ENCODE measurements around the gene NAIF1.

The NAIF1 gene

DNA sequence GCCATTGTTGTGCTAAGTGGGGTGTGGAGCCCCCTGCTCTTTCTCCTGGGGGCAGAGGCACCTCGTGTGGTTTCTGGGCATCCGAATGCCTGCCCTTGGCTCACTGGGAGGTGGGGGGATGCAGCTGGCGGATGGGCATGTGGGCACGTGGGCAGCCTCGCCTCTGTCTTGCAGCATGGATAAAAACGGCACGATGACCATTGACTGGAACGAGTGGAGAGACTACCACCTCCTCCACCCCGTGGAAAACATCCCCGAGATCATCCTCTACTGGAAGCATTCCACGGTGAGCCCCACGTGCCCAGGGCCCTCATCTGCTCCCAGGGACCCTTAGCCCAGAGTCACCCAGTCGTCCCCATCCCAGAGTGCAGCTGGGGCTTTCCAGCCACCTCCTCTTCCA, 35.1 kb upstream of the NAIF1 start:
- no peak for FAIRE-seq

DNA sequence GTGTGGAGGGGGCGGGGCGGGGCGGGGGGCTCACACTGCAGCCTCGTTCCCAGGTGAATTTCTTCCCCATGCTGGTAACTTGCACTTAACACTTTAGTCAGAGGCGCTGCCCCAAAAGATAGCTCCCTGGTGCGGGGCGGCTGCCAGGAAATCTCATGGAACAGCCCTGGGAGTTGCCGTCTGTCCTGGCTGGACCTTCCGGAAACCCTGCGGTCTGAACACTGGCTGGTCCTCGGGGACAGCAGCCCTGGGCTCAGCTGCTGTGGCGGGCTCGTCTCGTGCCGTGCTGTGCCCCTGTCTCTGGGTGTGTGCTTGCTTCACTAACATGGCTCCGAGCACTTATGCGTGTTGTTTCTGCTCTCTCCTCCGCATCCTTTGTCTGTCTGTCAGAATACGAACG, 34.6 kb upstream of the NAIF1 start:
- no peak for FAIRE-seq

DNA sequence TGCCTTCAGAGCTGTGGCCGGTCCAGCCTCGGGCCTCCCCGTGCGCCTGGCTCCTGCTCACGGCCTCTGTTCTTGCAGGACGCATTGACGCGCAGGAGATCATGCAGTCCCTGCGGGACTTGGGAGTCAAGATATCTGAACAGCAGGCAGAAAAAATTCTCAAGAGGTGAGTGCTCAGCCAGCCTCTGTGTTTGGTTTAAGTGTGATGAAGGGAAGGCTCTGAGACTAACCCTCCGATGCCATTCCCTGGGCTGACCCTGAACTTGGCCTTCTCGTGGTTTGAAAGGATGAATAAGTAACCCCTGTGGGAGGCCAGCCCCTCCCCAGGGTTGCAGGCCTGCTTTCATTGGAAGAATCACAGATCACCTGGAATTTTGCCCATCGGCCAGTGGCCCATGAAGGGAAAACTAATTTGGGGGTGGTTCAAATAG, 34.1 kb upstream of the NAIF1 start:
- FAIRE-seq, result no peak

DNA sequence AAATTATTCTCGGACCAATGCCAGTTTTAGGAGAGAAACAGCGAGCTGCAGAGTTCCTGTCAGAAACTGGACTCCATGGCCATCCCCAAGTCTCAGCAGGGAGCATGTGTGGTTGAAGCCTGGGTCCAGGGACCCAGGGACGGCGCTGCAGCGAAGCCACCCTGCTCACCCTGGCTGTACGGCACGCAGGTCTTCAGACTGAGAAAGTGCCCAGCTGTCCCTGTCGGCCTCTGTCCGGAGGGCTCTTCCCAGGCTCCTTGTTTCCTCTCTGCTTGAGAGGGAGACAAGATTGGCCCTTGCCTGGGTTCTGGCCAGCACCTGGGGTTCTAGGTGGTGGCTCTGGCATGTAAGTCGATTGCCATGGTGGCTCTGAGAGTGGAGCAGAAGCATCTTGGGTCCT, 33.5 kb upstream of the NAIF1 start:
- FAIRE-seq, result no peak

DNA sequence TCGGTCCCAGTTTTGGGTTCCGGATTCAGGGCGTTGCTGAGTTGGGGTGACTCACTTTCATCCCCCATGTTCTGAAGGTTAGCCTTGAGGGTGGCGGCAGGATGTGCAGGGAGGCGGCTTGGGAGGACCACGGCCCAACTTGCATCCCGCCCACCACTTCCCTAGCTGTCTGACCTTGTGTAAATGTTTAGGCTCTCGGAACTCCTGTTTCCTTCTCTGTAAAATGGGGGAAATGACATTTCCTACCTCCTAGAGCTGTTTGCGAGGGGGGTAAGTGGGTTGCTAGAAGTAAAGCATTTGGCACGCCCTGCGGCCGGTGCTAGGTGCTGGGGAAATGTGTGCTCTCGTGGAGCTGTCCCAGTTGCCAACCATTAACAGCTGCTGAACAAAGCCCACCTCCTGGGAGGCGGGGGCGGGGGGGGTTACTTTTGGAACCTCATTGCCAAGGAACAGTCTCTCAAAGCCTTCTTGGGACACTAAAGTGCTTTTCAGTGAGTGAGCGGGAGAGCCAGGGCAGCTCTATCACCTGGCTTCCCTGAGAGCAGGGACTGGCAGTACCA, 32.9 kb upstream of the NAIF1 start:
- FAIRE-seq, result no peak

DNA sequence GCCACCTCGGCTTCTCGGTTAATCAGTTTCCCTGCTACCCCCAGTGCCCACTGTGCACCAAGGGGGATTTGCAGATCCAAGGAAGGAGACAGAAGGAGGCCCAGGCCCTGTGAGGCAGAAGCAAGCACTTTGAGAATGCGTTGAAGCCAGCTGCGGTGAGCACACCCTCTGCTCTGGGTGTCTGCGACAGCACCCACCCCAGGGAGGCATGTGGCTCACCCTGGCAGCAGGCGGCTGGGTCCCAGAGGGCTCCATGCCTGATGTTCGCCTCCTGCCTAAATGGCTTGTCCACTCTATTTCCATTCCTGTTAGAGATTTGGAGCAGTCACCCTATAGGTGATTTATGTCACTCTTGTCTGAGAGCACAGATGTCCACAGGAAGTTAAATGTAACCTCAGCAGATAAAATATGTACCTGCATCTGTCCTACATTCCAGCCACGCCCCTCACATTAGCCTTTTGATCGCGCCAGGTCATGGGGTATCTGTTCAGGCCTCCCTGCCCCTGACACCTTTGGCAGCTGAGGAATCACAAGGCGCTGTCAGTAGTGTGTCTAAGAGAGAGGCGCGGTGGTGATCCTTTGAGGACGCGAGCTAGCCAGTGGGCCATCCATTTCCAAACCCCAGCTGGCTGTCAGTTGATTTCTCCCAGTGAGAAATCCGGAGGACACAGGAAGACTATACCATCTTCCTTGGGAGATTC, 32.3 kb upstream of the NAIF1 start:
- no peak for FAIRE-seq

DNA sequence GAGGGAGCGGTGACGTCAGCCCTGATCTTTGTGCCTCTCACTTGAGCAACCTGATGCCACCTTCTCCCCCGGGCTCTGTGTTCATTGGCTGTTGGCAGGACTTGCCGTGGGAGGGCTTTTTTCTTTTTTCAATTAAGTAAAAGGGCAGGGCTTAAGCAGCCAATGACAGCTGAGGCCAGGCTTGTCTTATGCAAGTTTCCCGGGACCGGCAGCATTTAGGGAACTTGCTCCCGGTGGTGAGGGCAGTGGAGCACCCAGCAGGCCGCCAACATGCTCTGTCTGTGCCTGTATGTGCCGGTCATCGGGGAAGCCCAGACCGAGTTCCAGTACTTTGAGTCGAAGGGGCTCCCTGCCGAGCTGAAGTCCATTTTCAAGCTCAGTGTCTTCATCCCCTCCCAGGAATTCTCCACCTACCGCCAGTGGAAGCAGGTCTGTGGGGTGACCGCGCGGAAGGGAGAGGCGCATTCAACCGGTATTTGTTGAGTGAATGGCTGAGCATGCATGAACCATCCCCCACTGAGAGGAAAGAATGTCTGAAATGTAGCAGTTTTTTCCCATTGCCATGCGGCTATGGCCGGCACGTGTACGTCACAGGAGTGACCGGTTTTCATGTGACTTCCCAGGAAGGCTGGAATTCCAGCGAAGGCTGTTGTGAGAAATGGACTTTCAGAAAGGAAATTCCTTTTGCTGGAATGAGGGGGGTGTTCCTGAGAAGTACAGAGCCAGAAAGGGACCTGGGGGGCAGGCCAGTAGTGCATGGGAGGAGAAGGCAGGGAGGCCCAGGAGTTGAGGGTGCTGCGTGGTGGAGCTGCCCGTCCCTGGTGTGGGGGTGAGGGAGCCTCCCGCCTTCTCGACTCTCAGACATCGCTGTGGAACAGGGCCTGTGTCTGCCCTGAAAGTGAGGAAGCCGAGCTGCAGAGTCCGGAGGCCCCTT, 31.4 kb upstream of the NAIF1 start:
- no peak for FAIRE-seq

DNA sequence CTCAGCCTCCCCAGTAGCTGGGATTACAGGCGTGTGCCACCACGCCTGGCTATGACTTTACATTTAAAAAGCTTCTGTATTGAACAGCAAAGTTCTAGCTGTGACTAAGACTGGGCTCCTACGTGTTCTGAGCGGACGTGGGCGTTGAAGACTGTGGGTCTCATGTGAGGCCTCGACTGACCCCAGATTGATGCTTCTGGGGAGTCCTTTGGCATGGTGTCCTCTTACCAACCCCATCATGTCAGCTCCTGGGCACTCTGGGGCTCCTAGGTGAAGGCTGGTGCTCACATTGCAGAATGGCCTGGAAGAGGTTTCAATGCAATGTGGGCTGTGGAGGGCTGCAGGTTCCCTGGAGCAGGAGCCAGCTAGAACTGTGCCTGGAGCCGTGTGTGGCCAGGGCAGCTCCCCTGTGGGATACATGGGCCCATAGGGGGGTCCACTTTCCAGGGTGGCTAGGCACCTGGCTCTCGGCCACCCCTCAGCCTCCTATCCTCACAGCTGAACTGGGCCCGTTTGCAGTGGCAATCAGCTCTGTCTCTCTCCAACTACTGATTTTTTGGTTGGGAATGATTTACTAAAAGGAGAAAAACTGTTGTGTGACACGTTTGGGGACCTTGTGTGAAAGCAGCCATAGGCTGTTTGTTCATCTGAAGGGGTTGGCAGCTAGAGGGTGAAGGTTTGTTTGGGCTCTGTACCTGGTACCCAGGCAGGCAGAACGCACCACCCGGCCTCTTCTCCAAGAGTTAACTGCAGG, 30.6 kb upstream of the NAIF1 start:
- no peak for FAIRE-seq

DNA sequence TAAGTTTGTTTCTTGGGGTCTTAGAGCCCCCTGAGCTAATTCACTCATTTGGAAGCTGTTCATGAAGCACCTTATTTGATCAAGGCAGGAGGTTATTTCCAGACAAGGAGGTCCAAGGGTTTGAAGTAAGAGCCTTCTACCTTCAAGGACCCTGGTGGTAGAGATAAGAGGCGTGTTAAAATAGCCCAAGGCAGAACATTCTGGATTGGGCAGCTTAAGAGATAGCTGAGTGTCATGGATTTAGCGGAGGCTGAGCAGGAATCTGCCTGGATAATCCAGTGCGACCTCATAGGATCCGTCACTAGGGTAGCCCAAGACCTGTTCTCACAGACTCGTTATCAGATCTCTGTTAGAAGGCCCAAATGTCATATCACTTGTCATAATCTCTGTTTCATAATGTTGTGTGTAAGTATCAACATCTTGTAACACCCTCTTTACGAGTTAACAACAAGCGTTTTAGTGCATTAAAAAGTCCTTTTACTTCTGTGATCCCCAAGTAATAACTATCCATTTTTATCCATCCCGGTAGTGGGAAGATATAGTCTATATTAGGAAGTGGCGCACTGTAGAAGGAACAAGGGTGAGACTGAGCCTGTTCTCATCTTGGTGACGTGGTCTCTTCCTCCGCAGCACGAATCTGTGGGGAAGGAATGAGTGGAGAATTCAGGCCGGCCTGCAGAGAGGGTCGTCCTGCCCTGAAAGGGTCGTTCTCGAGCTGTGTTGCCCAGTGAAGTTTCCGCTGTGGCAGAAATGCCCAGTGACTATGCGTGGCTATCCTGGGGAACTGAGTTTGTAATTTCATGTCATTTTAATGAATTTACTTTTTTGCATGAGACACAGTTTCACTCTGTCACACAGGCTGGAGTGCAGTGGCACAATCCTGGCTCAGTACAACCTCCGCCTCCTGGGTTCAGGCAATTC, 29.8 kb upstream of the NAIF1 start:
- no peak for FAIRE-seq

DNA sequence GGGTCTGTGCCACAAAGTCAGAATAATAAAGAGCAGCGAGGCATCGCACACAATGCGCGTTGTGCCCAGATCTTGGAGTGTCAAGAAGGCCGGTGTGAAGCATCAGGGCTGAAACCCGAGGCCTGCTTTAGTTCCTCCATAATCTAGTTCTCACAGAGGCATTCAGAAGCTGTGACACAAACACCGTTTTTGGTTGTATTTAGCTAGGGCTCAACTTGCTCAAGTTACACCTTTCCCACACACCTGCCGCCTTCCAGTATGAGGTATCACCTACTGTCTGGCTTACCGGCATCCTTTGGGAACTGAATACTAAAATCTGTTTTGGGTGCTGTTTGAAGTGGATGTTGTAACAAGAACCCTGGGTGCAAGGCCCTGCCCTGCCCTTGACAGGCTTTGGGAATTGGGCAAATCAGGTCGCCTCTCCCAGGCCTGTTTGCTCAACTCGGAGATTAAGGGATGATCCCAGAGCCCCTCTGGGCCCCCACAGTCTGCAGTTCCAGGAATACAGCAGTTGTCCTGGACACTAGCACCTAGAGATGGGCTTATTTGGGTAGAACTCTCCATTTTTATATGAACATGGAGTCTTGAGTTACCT, 27.9 kb upstream of the NAIF1 start:
- no peak for FAIRE-seq

DNA sequence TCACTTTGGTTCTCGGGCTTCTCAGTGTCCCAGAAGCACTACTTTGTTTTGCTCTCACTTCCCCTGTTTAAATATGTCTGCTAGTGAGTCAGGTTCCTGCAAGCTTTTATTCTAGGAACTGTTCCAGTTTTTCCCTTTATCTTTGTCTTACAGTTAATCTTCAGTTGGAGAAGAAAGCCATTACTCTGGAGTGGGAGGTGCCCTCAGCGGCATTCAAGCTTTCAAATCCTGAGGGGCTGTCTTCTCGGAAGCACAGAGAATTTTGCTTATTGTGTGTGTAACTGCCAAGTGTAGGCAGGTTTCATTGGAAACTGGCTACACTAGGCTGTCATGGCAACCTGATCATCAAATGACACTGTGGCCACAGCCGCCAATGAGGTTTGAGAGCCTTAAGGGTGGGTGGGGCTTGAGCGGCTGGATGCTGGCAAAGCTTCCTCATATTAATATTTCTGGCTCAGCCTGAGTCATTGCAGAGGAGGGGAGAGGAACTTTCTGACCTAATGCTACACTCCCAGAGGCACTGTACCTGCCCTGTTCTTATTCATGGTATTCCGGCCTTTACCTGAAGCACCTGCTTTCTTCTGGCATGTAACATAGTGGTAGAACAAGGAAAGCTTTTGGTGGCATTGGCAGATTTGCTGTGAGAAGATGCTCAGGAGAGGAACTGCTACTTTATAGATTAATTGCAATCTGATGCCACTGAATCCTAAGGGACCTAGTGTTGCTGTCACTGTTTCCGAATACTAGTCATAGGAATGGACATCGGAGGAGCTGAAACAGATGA, 27.2 kb upstream of the NAIF1 start:
- FAIRE-seq, result no peak

DNA sequence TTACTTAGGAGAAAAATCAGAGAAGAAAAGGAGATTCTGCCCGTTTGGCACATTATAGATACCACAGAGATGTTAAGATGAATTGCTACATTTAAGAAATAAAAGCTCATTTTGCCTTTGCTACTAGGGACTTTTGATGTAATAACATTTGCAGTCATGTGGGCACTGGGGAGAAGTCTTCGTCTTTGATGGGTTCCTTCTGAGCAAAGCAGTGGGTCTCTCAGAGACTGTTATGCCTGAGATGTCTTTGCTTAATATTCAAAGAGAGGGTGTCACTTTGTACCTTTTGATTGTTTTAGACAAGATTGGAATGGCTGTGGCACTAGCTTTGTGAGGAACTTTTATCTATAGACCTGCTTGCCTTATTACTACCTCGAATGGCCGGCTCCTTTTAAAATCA, 25.9 kb upstream of the NAIF1 start:
- no peak for FAIRE-seq

DNA sequence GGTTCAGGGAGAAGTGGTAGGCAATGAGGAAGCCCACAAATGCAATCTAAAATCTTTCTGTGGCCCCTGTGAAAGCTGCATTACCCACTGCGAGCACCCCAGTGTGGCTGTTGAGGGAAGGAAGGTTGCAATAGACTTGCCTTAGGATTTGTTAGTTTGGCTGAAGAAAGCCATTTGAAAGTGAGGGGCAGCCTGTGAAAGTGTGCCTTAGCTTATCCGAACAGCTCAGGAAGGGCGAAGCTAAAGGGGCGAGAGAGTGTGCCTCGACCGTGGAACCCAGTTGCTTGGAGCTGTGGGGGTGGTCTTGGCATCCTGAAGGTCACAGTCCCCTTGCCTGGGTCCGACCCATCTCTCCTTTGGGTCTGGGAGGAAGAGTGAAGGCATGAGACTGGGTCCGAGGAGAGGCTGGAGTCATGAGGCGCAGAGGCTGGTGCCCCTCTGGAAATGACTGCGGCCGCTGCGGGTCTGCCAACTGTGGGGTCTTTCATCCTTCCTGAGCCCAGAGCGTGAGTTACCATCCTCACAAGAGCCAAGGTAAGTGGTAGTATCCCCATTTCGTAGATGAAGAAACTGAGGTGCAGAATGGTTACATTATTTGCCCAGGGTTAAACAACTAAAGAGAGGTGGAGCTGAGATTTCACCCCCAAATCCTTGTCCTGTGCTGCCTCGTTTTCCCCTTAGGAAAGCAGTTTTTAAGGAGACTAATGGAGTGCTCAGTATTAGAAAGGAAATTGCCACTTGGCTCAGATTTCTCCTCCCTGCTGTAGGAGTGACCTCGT, 25.3 kb upstream of the NAIF1 start:
- no peak for FAIRE-seq

DNA sequence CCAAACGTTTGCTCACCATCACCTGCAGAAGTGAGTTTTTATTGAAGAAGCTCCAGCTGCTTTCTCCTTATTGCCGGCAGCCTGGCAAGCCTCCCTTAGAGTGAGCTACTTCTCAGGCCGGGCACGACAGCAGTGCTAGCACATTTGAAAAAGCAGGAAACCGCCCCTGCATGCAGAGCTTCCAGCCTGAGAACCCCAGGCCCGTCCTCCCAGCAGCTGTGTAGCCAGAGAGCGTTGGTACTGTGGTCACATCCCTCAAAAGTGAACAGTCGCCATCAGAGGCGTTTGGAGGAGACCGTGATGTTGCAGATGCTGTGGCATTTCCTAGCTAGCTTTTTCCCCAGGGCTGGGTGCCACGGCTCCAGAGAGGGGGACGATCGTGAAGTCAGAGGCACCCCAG, 24.5 kb upstream of the NAIF1 start:
- no peak for FAIRE-seq

DNA sequence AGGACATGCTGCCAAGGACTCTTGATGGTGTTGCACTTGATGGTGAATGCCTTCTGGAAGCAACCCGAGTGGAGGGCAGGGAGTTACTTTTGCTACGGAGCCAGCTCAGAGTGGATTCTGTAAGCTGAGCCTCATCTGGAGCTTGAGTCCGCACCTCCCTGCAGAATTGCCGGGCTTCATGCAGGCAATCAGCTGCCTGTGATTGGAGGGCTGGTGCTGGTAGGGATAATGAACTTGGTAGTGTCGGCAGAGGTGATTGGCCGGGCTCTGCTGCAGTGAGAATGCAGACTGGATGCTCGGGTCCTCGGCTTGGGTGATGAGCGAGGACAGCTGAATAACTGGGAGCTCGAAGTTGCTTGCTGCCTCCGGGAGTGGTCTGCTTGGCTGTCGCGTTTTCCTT, 24.0 kb upstream of the NAIF1 start:
- FAIRE-seq, result no peak

DNA sequence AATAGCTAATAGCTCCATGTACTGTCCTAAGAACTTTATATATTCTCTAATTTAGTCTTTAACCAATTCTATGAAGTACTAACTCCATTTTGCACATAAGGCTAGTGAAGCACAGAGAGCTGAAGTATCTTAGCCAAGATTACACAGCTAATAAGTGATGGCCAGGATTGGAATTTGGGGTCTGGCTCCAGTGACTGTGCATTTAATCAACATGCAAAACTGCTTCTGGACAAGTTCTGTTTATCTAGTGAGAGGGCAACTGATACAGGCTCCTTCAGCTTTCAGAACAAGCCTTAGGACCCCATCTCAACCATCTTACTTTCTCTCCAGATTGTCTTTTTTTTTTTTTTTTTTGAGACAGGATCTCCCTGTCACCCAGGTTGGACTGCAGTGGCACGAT, 22.2 kb upstream of the NAIF1 start:
- FAIRE-seq, result no peak

DNA sequence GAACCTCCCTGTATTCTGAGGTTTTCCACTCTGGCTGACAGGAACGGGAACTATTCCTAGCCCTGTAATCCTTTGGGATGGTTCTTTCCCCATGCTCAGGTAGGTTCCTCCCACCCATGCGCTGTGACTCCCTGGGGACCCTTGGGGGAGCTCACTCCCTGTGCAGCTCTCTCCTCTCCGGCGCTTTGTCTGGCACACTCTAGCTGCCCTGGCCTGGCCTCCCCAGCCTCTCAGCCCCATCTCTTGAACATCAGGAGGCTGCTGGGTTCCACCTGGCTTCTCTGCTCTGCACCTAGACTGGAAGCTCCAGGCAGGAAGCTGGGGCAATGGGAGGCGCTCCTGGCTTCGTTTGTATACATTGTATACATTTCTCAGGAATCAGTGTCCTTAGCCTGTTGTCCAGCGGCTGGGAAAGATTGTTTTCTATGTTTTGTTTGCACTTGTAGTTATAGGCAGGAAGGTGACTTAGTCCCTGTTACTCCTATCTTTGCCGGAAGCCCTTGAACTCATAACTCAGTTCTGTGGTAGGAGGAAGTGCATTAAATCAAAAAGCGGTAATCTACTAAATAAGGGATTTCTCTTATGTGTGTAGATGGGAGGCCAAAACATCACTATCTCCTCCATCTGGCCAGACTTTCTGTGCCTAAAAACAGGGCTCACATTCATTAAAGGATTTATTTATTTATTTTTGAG, 21.3 kb upstream of the NAIF1 start:
- no peak for FAIRE-seq

DNA sequence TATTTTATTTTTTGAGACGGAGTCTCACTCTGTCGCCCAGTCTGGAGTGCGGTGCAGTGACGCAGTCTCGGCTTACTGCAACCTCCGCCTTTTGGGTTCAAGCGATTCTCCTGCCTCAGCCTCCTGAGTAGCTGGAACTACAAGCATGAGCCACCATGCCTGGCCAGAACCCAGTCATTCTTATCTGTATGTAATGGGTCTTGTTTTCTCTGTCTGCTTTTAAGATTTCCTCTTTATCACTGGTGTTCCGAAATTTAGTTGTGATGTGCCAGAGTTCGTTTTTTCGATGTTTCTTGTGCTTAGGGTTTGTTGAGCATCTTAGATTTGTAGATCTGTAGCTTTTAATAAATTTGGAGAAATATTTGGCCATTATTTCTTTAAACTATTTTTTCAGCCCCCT, 20.1 kb upstream of the NAIF1 start:
- no peak for FAIRE-seq

DNA sequence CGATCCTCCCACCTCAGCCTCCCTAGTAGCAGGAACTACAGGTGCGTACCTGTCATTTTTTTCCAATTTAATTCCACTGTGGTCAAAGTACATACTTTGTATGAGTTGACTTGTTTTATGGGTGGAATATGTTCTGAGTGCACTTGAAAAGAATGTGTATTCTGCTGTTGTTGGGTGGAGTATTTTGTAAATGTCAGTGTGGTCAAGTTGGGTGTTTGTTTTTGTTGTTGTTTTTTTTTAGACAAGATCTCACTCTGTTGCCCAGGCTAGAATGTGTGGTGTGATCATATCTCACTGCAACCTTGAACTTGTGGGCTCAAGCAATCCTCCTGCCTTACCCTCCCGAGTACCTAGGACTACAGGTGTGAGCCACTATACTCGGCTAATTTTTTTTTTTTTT, 18.8 kb upstream of the NAIF1 start:
- FAIRE-seq, result no peak

All from TTC549 (cell line).